C4-2B (cell line): ENCODE data around the gene SNX22.

Source experiments
- H3K27ac ChIP-seq: fragments of 450-650 bp; 2 replicates; pipeline ENCODE4 v1.5.1; 2017
- CTCF ChIP-seq: fragments of 450-650 bp; conservative IDR thresholded peaks from 2 replicates; pipeline ENCODE4 v1.5.1; 2017; ENCODE audit warnings: mild to moderate bottlenecking
- ZFX ChIP-seq: fragments of 450-650 bp; IDR thresholded peaks from 2 replicates; pipeline ENCODE4 v1.6.1; 2017

SNX22 gene

GRCh38 chr15:64161688-64162477 lies 10.4 kb downstream of the SNX22 start:
- TF ChIP-seq CTCF, result no peak
- no peak for TF ChIP-seq ZFX
- peak overlapping the region; percentile 88 for H3K27ac ChIP-seq

- H3K27ac ChIP-seq, result peak overlapping the region; percentile 88
Observed at GRCh38 chr15:64162478-64162868, 10.9 kb downstream of the SNX22 start.

GRCh38 chr15:64162869-64163658 lies 11.5 kb downstream of the SNX22 start, which contains the start of gene PPIB:
Gene PPIB, minus strand, starts transcription at chr15:64163022. Its CDS starts 36 bp downstream, at chr15:64162986.
- peak within 1 kb of the TSS; percentile 88 for H3K27ac ChIP-seq
- TF ChIP-seq CTCF (peak; percentile 75), ZFX (no peak)

More at GRCh38 chr15:64162478-64162868, 10.9 kb downstream of the SNX22 start:
- no peak for TF ChIP-seq CTCF
- peak; percentile 85; the same call in 1 of the 2 replicates for TF ChIP-seq ZFX

GRCh38 chr15:64163659-64164362 lies 12.3 kb downstream of the SNX22 start:
- peak overlapping the region; percentile 88 for H3K27ac ChIP-seq
- TF ChIP-seq ZFX (no peak), CTCF (no peak)

GRCh38 chr15:64164436-64164835 lies 12.9 kb downstream of the SNX22 start:
- no peak for TF ChIP-seq ZFX
- TF ChIP-seq CTCF, result no peak
- no peak overlapping the region for H3K27ac ChIP-seq

GRCh38 chr15:64166102-64166890 lies 14.8 kb downstream of the SNX22 start:
- TF ChIP-seq ZFX, result no peak
- H3K27ac ChIP-seq, result no peak overlapping the region

- no peak for TF ChIP-seq ZFX
- TF ChIP-seq CTCF, result no peak
- no peak overlapping the region for H3K27ac ChIP-seq
Observed at GRCh38 chr15:64180235-64180824, 28.8 kb downstream of the SNX22 start.
